Activated B cell treated with CpG ODN at 0.5 μM for 24 hours (primary cell): ENCODE data around the gene SMAD6. TPM values are rescaled to one million over a fixed set of nuclear protein-coding genes. Genes with fewer than 3 reads are reported as not detected.

Experiments
- ATAC-seq: fragments of 200-7000 bp; cut with Tn5 transposase; one replicate; pipeline ENCODE4 v1.10.0; 2021; ENCODE audit warnings: low read depth, mild to moderate bottlenecking, moderate library complexity
- CTCF ChIA-PET: fragments of 350-600 bp; sonication (Branson Sonifier 250); formaldehyde crosslinking; loops from one replicate; lab custom pipeline; 2021; ENCODE audit warnings: antibody characterized with exemption; lab: Charles Lee
- POLR2A ChIA-PET: fragments of 350-600 bp; sonication (Branson Sonifier 250); formaldehyde crosslinking; loops from one replicate; lab custom pipeline; 2021; ENCODE audit warnings: antibody characterized with exemption; lab: Charles Lee
- DNase-seq: peaks from one replicate; pipeline ENCODE4 v3.0.0; 2022
- H3K27ac Mint-ChIP-seq: one replicate; pipeline ENCODE4 v1.8.0; 2020; ENCODE audit warnings: mixed read lengths
- H3K27me3 Mint-ChIP-seq: one replicate; pipeline ENCODE4 v1.8.0; 2021; ENCODE audit warnings: mixed read lengths
- H3K36me3 Mint-ChIP-seq: one replicate; pipeline ENCODE4 v1.8.0; 2021; ENCODE audit warnings: low read depth, mixed read lengths
- H3K4me1 Mint-ChIP-seq: one replicate; pipeline ENCODE4 v1.8.0; 2021; ENCODE audit warnings: mixed read lengths
- H3K4me3 Mint-ChIP-seq: one replicate; pipeline ENCODE4 v1.8.0; 2020; ENCODE audit warnings: mild to moderate bottlenecking, mixed read lengths
- H3K9me3 Mint-ChIP-seq: one replicate; pipeline ENCODE4 v1.8.0; 2020; ENCODE audit warnings: mixed read lengths
- intact Hi-C: fragments of 100-400 bp; cut with micrococcal nuclease; formaldehyde crosslinking; loops from one replicate; pipeline ENCODE4 v1.15.1; 2024
- total RNA-seq: library from RNA; stranded (reverse); gene quantifications from 2 replicates; pipeline ENCODE4 v1.2.3, GENCODE V29; 2022
- TF ChIP-seq, protein P1 (sequence below): fragments of 200-600 bp; IDR thresholded peaks from one replicate; pipeline ENCODE4 v1.8.0; 2022; ENCODE audit warnings: antibody characterized with exemption, mild to moderate bottlenecking

SMAD6 gene
- total RNA-seq, 1 donor from 2014 or later = 0.04 TPM

- Mint-ChIP-seq H3K4me3 (no peak overlapping the region), H3K36me3 (no peaks in the 10 kb centered on the region), H3K9me3 (no peaks in the 10 kb centered on the region), H3K27ac (no peak overlapping the region), H3K4me1 (peaks cover 13% of the 10 kb centered on the region), H3K27me3 (peaks cover 7% of the 10 kb centered on the region)
- POLR2A ChIA-PET = interaction anchor here (1.0 to 1.4 kb wide), 2 partner anchors 8 to 9 kb away, joined by 3 to 4 read pairs; partner anchors contain the start of gene SMAD6
- CTCF ChIA-PET = interaction anchor here (1.0 kb wide), 1 partner anchor 102 kb away, joined by 3 read pairs; no protein-coding TSS in a partner anchor
- no peak for DNase-seq
- intact Hi-C loops = no loop called here
- no peak for ATAC-seq
- TF ChIP-seq, protein P1, sequence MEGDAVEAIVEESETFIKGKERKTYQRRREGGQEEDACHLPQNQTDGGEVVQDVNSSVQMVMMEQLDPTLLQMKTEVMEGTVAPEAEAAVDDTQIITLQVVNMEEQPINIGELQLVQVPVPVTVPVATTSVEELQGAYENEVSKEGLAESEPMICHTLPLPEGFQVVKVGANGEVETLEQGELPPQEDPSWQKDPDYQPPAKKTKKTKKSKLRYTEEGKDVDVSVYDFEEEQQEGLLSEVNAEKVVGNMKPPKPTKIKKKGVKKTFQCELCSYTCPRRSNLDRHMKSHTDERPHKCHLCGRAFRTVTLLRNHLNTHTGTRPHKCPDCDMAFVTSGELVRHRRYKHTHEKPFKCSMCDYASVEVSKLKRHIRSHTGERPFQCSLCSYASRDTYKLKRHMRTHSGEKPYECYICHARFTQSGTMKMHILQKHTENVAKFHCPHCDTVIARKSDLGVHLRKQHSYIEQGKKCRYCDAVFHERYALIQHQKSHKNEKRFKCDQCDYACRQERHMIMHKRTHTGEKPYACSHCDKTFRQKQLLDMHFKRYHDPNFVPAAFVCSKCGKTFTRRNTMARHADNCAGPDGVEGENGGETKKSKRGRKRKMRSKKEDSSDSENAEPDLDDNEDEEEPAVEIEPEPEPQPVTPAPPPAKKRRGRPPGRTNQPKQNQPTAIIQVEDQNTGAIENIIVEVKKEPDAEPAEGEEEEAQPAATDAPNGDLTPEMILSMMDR = no peak
Observed at GRCh38 chr15:66709884-66710283, 7.8 kb downstream of the SMAD6 start.

DNA sequence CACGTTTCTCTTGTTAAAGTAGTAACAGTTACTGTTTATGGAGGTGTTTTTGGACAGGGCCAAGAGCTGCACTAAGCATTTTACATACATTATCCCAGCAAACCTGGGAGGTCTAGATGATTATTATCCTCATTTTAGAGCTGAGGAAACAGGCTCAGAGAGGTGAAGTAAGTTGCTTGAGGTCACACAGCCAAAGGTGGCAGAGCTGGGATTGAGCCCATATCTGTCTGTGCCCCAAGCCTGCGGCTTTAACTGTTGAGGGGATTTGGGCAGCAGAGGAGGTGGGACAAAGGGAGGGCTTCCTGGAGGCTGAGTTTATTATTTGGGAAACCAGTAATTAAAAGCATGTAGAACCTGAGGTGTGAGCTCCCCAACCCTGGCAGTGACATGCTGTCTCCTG, 9.2 kb downstream of the SMAD6 start:
- peaks cover 17% of the 10 kb centered on the region for H3K4me1 Mint-ChIP-seq
- no peak overlapping the region for H3K4me3 Mint-ChIP-seq
- ATAC-seq (no peak), DNase-seq (no peak)
- ChIA-PET POLR2A (no interaction called here), CTCF (no interaction called here)
- TF ChIP-seq, protein P1 = no peak
- H3K27me3 Mint-ChIP-seq = no peaks in the 10 kb centered on the region
- H3K27ac Mint-ChIP-seq = no peak overlapping the region
- H3K36me3 Mint-ChIP-seq = no peaks in the 10 kb centered on the region
- intact Hi-C loops = no loop called here
- H3K9me3 Mint-ChIP-seq = no peaks in the 10 kb centered on the region

- no peaks in the 10 kb centered on the region for H3K9me3 Mint-ChIP-seq
- no peak overlapping the region for H3K27ac Mint-ChIP-seq
- DNase-seq = no peak
- ATAC-seq = no peak
- ChIA-PET CTCF (no interaction called here), POLR2A (no interaction called here)
- intact Hi-C loops = no loop called here
- peaks cover 17% of the 10 kb centered on the region for H3K4me1 Mint-ChIP-seq
- TF ChIP-seq, protein P1 = no peak
- H3K27me3 Mint-ChIP-seq = peaks cover 5% of the 10 kb centered on the region
- H3K4me3 Mint-ChIP-seq = no peak overlapping the region
- no peaks in the 10 kb centered on the region for H3K36me3 Mint-ChIP-seq
Observed at GRCh38 chr15:66711862-66712261, 9.8 kb downstream of the SMAD6 start.

DNA sequence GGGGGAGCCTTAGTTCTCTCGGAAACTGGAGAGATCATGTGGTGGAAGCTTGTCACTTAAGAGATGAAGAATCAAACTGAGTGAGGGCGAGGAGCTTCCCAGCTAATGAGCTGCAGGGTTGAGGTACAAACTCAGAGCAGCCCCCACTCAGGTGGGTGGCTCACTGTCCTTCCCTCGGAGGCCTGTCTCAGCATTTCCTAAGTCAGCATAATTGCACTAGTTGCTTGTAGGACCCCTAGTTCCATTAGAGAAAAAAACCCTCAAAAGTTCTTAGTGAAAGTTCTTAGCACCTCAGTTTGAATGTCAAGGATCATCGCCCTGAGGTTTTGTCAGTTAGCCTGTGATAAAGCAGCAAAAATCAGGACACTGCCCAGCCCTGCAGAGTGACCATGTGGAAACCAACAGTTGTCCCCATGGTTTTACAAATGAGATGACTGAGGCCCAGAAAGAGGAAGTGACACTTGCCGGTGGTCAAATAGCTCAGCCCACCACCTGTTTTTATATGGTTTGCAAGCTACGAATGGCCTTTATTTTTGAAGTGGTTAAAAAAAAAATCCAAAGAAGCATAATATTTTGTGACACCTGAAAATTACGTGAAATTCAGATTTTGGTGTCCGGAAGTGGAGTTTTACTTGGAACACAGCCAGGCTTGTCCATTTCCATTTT, 11.9 kb downstream of the SMAD6 start:
- H3K27ac Mint-ChIP-seq = no peak overlapping the region
- TF ChIP-seq, protein P1 = no peak
- H3K9me3 Mint-ChIP-seq = no peaks in the 10 kb centered on the region
- CTCF ChIA-PET = no interaction called here
- no peak overlapping the region for H3K4me3 Mint-ChIP-seq
- intact Hi-C loops = no loop called here
- DNase-seq (no peak), ATAC-seq (no peak)
- peaks cover 17% of the 10 kb centered on the region for H3K4me1 Mint-ChIP-seq
- H3K27me3 Mint-ChIP-seq = peaks cover 20% of the 10 kb centered on the region
- POLR2A ChIA-PET = interaction anchor here (1.4 kb wide), 1 partner anchor 12 kb away, joined by 5 read pairs; the partner anchor contains the start of gene SMAD6
- no peaks in the 10 kb centered on the region for H3K36me3 Mint-ChIP-seq

- intact Hi-C loops = no loop called here
- TF ChIP-seq, protein P1 = no peak
- H3K4me1 Mint-ChIP-seq = peaks cover 17% of the 10 kb centered on the region
- ChIA-PET CTCF (no interaction called here), POLR2A (interaction anchor here (1.4 kb wide), 1 partner anchor 13 kb away, joined by 5 read pairs; the partner anchor contains the start of gene SMAD6)
- no peak overlapping the region for H3K4me3 Mint-ChIP-seq
- H3K27ac Mint-ChIP-seq = no peak overlapping the region
- no peaks in the 10 kb centered on the region for H3K9me3 Mint-ChIP-seq
- DNase-seq (no peak), ATAC-seq (no peak)
- peaks cover 25% of the 10 kb centered on the region for H3K27me3 Mint-ChIP-seq
- no peaks in the 10 kb centered on the region for H3K36me3 Mint-ChIP-seq
Observed at GRCh38 chr15:66714543-66714981, 12.5 kb downstream of the SMAD6 start.
